B cell (primary cell): ENCODE results near the gene KRT71. TPM values are rescaled to one million over a fixed set of nuclear protein-coding genes. Genes with fewer than 3 reads are reported as not detected.

Source experiments
- ATAC-seq: fragments of 200-7000 bp; cut with Tn5 transposase; one replicate; pipeline ENCODE4 v1.10.0; 2021; ENCODE audit warnings: low read depth, mild to moderate bottlenecking, moderate number of reproducible peaks, moderate library complexity
- CTCF ChIA-PET: fragments of 350-600 bp; sonication (Branson Sonifier 250); formaldehyde crosslinking; loops from one replicate; lab custom pipeline; 2021; ENCODE audit warnings: antibody characterized with exemption, inconsistent platforms; lab: Charles Lee
- POLR2A ChIA-PET: fragments of 350-600 bp; sonication (Branson Sonifier 250); formaldehyde crosslinking; loops from one replicate; lab custom pipeline; 2021; ENCODE audit warnings: antibody characterized with exemption; lab: Charles Lee
- DNase-seq: peaks from one replicate; pipeline ENCODE4 v3.0.0; 2013
- H2AFZ ChIP-seq: 2 replicates; pipeline ENCODE4 v1.6.1; 2012; ENCODE audit warnings: mild to moderate bottlenecking, low read depth, low read length; ENCODE audit not compliant: insufficient read depth, poor library complexity, severe bottlenecking
- H3K27ac ChIP-seq, 2 donors: 1 replicate in 1 of 2; 2 replicates in 1 of 2; pipeline ENCODE4 v1.5.1; 2012 to 2013; ENCODE audit warnings: low read length in 2 of 2, mild to moderate bottlenecking in 2 of 2, moderate library complexity in 1 of 2
- H3K27me3 ChIP-seq, 4 experiments: fragments of 200-600 bp in 1 of 4; sonication (generic) in 1 of 4; replicated peaks in 1 of 4; 1 replicate in 2 of 4; 2 replicates in 2 of 4; pipeline versions ENCODE4 v1.6.1 to v1.7.0; 2013 to 2016; ENCODE audit warnings: low read length in 3 of 4, mild to moderate bottlenecking in 2 of 4, mixed read lengths in 1 of 4, moderate library complexity in 1 of 4; ENCODE audit not compliant: insufficient read depth in 4 of 4, control insufficient read depth in 3 of 4; ENCODE audit errors: control extremely low read depth in 1 of 4
- H3K36me3 ChIP-seq, 2 experiments: replicated peaks in 1 of 2; 1 replicate in 1 of 2; 2 replicates in 1 of 2; pipeline versions ENCODE4 v1.6.1 to v1.7.1; 2013; ENCODE audit warnings: low read length in 1 of 2; ENCODE audit not compliant: insufficient read depth in 2 of 2, control insufficient read depth in 1 of 2; ENCODE audit errors: control extremely low read depth in 1 of 2, extremely low read depth in 1 of 2
- H3K4me1 ChIP-seq, 2 donors: fragments of 200-600 bp in 1 of 2; sonication (generic) in 1 of 2; 1 replicate in 1 of 2; 2 replicates in 1 of 2; pipeline versions ENCODE4 v1.5.1 to v1.6.1; 2013 to 2017; ENCODE audit warnings: low read length in 2 of 2; ENCODE audit not compliant: control insufficient read depth in 2 of 2, insufficient read depth in 2 of 2
- H3K4me2 ChIP-seq: replicated peaks from 2 replicates; pipeline ENCODE3; 2012; ENCODE audit warnings: mild to moderate bottlenecking, low read depth, low read length; ENCODE audit not compliant: poor library complexity, severe bottlenecking
- H3K4me3 ChIP-seq, 5 experiments: fragments of 200-600 bp in 1 of 5; sonication (generic) in 1 of 5; 1 replicate in 3 of 5; 2 replicates in 2 of 5; pipeline versions ENCODE4 v1.5.1 to v1.7.0; 2011 to 2016; ENCODE audit warnings: low read length in 4 of 5, mild to moderate bottlenecking in 4 of 5, low read depth in 2 of 5, control low read depth in 1 of 5, moderate library complexity in 1 of 5; ENCODE audit not compliant: insufficient read depth in 1 of 5; ENCODE audit errors: control extremely low read depth in 1 of 5, extremely low read depth in 1 of 5
- H3K79me2 ChIP-seq: fragments of 200-600 bp; sonication (generic); one replicate; pipeline ENCODE4 v1.6.0; 2016; ENCODE audit warnings: low read length; ENCODE audit not compliant: control insufficient read depth, insufficient read depth
- H3K9ac ChIP-seq: fragments of 200-600 bp; sonication (generic); 2 replicates; pipeline ENCODE4 v1.6.1; 2017; ENCODE audit warnings: mild to moderate bottlenecking, low read length, moderate library complexity
- H3K9me3 ChIP-seq, 3 donors: one replicate each; pipeline versions ENCODE4 v1.6.1 to v1.7.1; 2013; ENCODE audit warnings: low read length in 2 of 3; ENCODE audit not compliant: control insufficient read depth in 2 of 3, insufficient read depth in 1 of 3; ENCODE audit errors: control extremely low read depth in 1 of 3
- H4K20me1 ChIP-seq: 2 replicates; pipeline ENCODE4 v1.6.0; 2012; ENCODE audit warnings: mild to moderate bottlenecking, low read length; ENCODE audit not compliant: insufficient read depth, control insufficient read depth, poor library complexity, severe bottlenecking
- H3K27ac Mint-ChIP-seq: one replicate; pipeline ENCODE4 v1.8.0; 2021; ENCODE audit warnings: mixed read lengths
- H3K27me3 Mint-ChIP-seq: one replicate; pipeline ENCODE4 v1.8.0; 2021; ENCODE audit warnings: mixed read lengths
- H3K4me1 Mint-ChIP-seq: one replicate; pipeline ENCODE4 v1.8.0; 2021; ENCODE audit warnings: mixed read lengths
- H3K4me3 Mint-ChIP-seq: one replicate; pipeline ENCODE4 v1.8.0; 2021; ENCODE audit warnings: mixed read lengths
- H3K9me3 Mint-ChIP-seq: one replicate; pipeline ENCODE4 v1.8.0; 2022; ENCODE audit warnings: mixed read lengths; ENCODE audit not compliant: insufficient read depth
- CTCF ChIP-seq: fragments of 200-600 bp; IDR thresholded peaks from one replicate; pipeline ENCODE4 v1.8.0; 2022; ENCODE audit warnings: antibody characterized with exemption, mild to moderate bottlenecking
- EZH2 ChIP-seq: IDR thresholded peaks from 2 replicates; pipeline ENCODE4 v1.6.1; 2012; ENCODE audit warnings: borderline replicate concordance, low read depth, mild to moderate bottlenecking, moderate library complexity, low read length; ENCODE audit not compliant: insufficient read depth, poor library complexity, severe bottlenecking
- WGBS: methylation state at CpG from one replicate; pipeline ENCODE4 v1.1.5; 2013; ENCODE audit warnings: missing lambda C conversion rate; ENCODE audit not compliant: insufficient coverage; 5-methylcytosine and 5-hydroxymethylcytosine counted together
- intact Hi-C: fragments of 100-400 bp; cut with micrococcal nuclease; formaldehyde crosslinking; loops from one replicate; pipeline ENCODE4 v1.10.0; 2022
- polyA minus RNA-seq: library from RNA; depleted of rRNA, polyadenylated mRNA; stranded (reverse); fragments of >200 nt; gene quantifications from 2 replicates; pipeline ENCODE4 v1.2.3, GENCODE V29; 2012
- polyA plus RNA-seq: library from polyadenylated mRNA; depleted of rRNA; stranded (reverse); fragments of >200 nt; gene quantifications from 2 replicates; pipeline ENCODE4 v1.2.3, GENCODE V29; 2012
- total RNA-seq, 2 donors: library from RNA; stranded (reverse); fragments of 120-200 nt in 1 of 2; gene quantifications; 1 replicate in 1 of 2; 2 replicates in 1 of 2; pipeline versions ENCODE4 v1.2.3 to v1.2.4, GENCODE V29; 2013 to 2022

KRT71 gene
- total RNA-seq = not detected in 2 replicates
- total RNA-seq (2013) = not detected
- not detected in 2 replicates for polyA plus RNA-seq
- not detected in 2 replicates for polyA minus RNA-seq

- no peak within 1 kb of the TSS for H3K4me2 ChIP-seq
- H3K27me3 ChIP-seq = peaks cover 0 to 2% (median 0%) of the 10 kb centered on the region in 4 experiments
- DNase-seq (no peak), ATAC-seq (no peak)
- ChIA-PET POLR2A (no interaction called here), CTCF (no interaction called here)
- intact Hi-C loops = no loop called here
- no peaks in the 10 kb centered on the region for H4K20me1 ChIP-seq
- H3K4me1 ChIP-seq = no peaks in the 10 kb centered on the region
- no peak within 1 kb of the TSS for H3K4me3 Mint-ChIP-seq
- no peak within 1 kb of the TSS for H3K27ac ChIP-seq
- no peak within 1 kb of the TSS for H3K4me3 ChIP-seq
- 92% methylated on average over 14 of the region's 14 CpGs for WGBS
- H3K27me3 Mint-ChIP-seq = peaks cover 23% of the 10 kb centered on the region
- H3K4me1 Mint-ChIP-seq = no peaks in the 10 kb centered on the region
- no peaks in the 10 kb centered on the region for H3K9me3 Mint-ChIP-seq
- no peaks in the 10 kb centered on the region for H3K79me2 ChIP-seq
- no peak within 1 kb of the TSS for H2AFZ ChIP-seq
- no peaks in the 10 kb centered on the region for H3K9me3 ChIP-seq
- H3K27ac Mint-ChIP-seq = no peak within 1 kb of the TSS
- H3K36me3 ChIP-seq = no peaks in the 10 kb centered on the region
- no peak within 1 kb of the TSS for H3K9ac ChIP-seq
- TF ChIP-seq EZH2 (no peak), CTCF (no peak)
Measured at GRCh38 chr12:52552681-52553195, at the start of gene KRT71. TSS of gene KRT71 (minus strand) at chr12:52553145. CDS start at chr12:52553077, 68 bp downstream.

- Mint-ChIP-seq H3K27me3 (peaks cover 44% of the 10 kb centered on the region), H3K9me3 (no peaks in the 10 kb centered on the region), H3K27ac (no peak overlapping the region), H3K4me3 (no peak overlapping the region), H3K4me1 (no peaks in the 10 kb centered on the region)
- WGBS = 93% methylated on average over 5 of the region's 5 CpGs
- no peaks in the 10 kb centered on the region for H3K79me2 ChIP-seq
- H3K4me1 ChIP-seq = no peaks in the 10 kb centered on the region
- H3K27ac ChIP-seq = no peak overlapping the region
- H4K20me1 ChIP-seq = no peaks in the 10 kb centered on the region
- no peak for ATAC-seq
- no peak overlapping the region for H2AFZ ChIP-seq
- no peaks in the 10 kb centered on the region for H3K36me3 ChIP-seq
- H3K27me3 ChIP-seq = peaks cover 0 to 14% (median 6%) of the 10 kb centered on the region in 4 experiments
- intact Hi-C loops = no loop called here
- H3K4me2 ChIP-seq = no peak overlapping the region
- no peak for TF ChIP-seq CTCF
- TF ChIP-seq EZH2 = no peak
- H3K9ac ChIP-seq = no peak overlapping the region
- no peak overlapping the region for H3K4me3 ChIP-seq
- ChIA-PET CTCF (interaction anchor here (0.7 kb wide), 1 partner anchor 52 kb away, joined by 3 read pairs; no protein-coding TSS in a partner anchor), POLR2A (no interaction called here)
- DNase-seq = no peak
- no peaks in the 10 kb centered on the region for H3K9me3 ChIP-seq
Measured at GRCh38 chr12:52602552-52602951, 49.6 kb upstream of the KRT71 start.
